B cell (primary cell): ENCODE data around the gene SHB. TPM values are rescaled to one million over a fixed set of nuclear protein-coding genes. Genes with fewer than 3 reads are reported as not detected.

ENCODE experiments used
- ATAC-seq: fragments of 200-7000 bp; cut with Tn5 transposase; one replicate; pipeline ENCODE4 v1.10.0; 2021; ENCODE audit warnings: low read depth, mild to moderate bottlenecking, moderate number of reproducible peaks, moderate library complexity
- CTCF ChIA-PET: fragments of 350-600 bp; sonication (Branson Sonifier 250); formaldehyde crosslinking; loops from one replicate; lab custom pipeline; 2021; ENCODE audit warnings: antibody characterized with exemption, inconsistent platforms; lab: Charles Lee
- POLR2A ChIA-PET: fragments of 350-600 bp; sonication (Branson Sonifier 250); formaldehyde crosslinking; loops from one replicate; lab custom pipeline; 2021; ENCODE audit warnings: antibody characterized with exemption; lab: Charles Lee
- DNase-seq: peaks from one replicate; pipeline ENCODE4 v3.0.0; 2013
- H2AFZ ChIP-seq: 2 replicates; pipeline ENCODE4 v1.6.1; 2012; ENCODE audit warnings: mild to moderate bottlenecking, low read depth, low read length; ENCODE audit not compliant: insufficient read depth, poor library complexity, severe bottlenecking
- H3K27ac ChIP-seq, 2 donors: 1 replicate in 1 of 2; 2 replicates in 1 of 2; pipeline ENCODE4 v1.5.1; 2012 to 2013; ENCODE audit warnings: low read length in 2 of 2, mild to moderate bottlenecking in 2 of 2, moderate library complexity in 1 of 2
- H3K27me3 ChIP-seq, 4 experiments: fragments of 200-600 bp in 1 of 4; sonication (generic) in 1 of 4; replicated peaks in 1 of 4; 1 replicate in 2 of 4; 2 replicates in 2 of 4; pipeline versions ENCODE4 v1.6.1 to v1.7.0; 2013 to 2016; ENCODE audit warnings: low read length in 3 of 4, mild to moderate bottlenecking in 2 of 4, mixed read lengths in 1 of 4, moderate library complexity in 1 of 4; ENCODE audit not compliant: insufficient read depth in 4 of 4, control insufficient read depth in 3 of 4; ENCODE audit errors: control extremely low read depth in 1 of 4
- H3K36me3 ChIP-seq, 2 experiments: replicated peaks in 1 of 2; 1 replicate in 1 of 2; 2 replicates in 1 of 2; pipeline versions ENCODE4 v1.6.1 to v1.7.1; 2013; ENCODE audit warnings: low read length in 1 of 2; ENCODE audit not compliant: insufficient read depth in 2 of 2, control insufficient read depth in 1 of 2; ENCODE audit errors: control extremely low read depth in 1 of 2, extremely low read depth in 1 of 2
- H3K4me1 ChIP-seq, 2 donors: fragments of 200-600 bp in 1 of 2; sonication (generic) in 1 of 2; 1 replicate in 1 of 2; 2 replicates in 1 of 2; pipeline versions ENCODE4 v1.5.1 to v1.6.1; 2013 to 2017; ENCODE audit warnings: low read length in 2 of 2; ENCODE audit not compliant: control insufficient read depth in 2 of 2, insufficient read depth in 2 of 2
- H3K4me2 ChIP-seq: replicated peaks from 2 replicates; pipeline ENCODE3; 2012; ENCODE audit warnings: mild to moderate bottlenecking, low read depth, low read length; ENCODE audit not compliant: poor library complexity, severe bottlenecking
- H3K4me3 ChIP-seq, 5 experiments: fragments of 200-600 bp in 1 of 5; sonication (generic) in 1 of 5; 1 replicate in 3 of 5; 2 replicates in 2 of 5; pipeline versions ENCODE4 v1.5.1 to v1.7.0; 2011 to 2016; ENCODE audit warnings: low read length in 4 of 5, mild to moderate bottlenecking in 4 of 5, low read depth in 2 of 5, control low read depth in 1 of 5, moderate library complexity in 1 of 5; ENCODE audit not compliant: insufficient read depth in 1 of 5; ENCODE audit errors: control extremely low read depth in 1 of 5, extremely low read depth in 1 of 5
- H3K79me2 ChIP-seq: fragments of 200-600 bp; sonication (generic); one replicate; pipeline ENCODE4 v1.6.0; 2016; ENCODE audit warnings: low read length; ENCODE audit not compliant: control insufficient read depth, insufficient read depth
- H3K9ac ChIP-seq: fragments of 200-600 bp; sonication (generic); 2 replicates; pipeline ENCODE4 v1.6.1; 2017; ENCODE audit warnings: mild to moderate bottlenecking, low read length, moderate library complexity
- H3K9me3 ChIP-seq, 3 donors: one replicate each; pipeline versions ENCODE4 v1.6.1 to v1.7.1; 2013; ENCODE audit warnings: low read length in 2 of 3; ENCODE audit not compliant: control insufficient read depth in 2 of 3, insufficient read depth in 1 of 3; ENCODE audit errors: control extremely low read depth in 1 of 3
- H4K20me1 ChIP-seq: 2 replicates; pipeline ENCODE4 v1.6.0; 2012; ENCODE audit warnings: mild to moderate bottlenecking, low read length; ENCODE audit not compliant: insufficient read depth, control insufficient read depth, poor library complexity, severe bottlenecking
- H3K27ac Mint-ChIP-seq: one replicate; pipeline ENCODE4 v1.8.0; 2021; ENCODE audit warnings: mixed read lengths
- H3K27me3 Mint-ChIP-seq: one replicate; pipeline ENCODE4 v1.8.0; 2021; ENCODE audit warnings: mixed read lengths
- H3K4me1 Mint-ChIP-seq: one replicate; pipeline ENCODE4 v1.8.0; 2021; ENCODE audit warnings: mixed read lengths
- H3K4me3 Mint-ChIP-seq: one replicate; pipeline ENCODE4 v1.8.0; 2021; ENCODE audit warnings: mixed read lengths
- H3K9me3 Mint-ChIP-seq: one replicate; pipeline ENCODE4 v1.8.0; 2022; ENCODE audit warnings: mixed read lengths; ENCODE audit not compliant: insufficient read depth
- EZH2 ChIP-seq: IDR thresholded peaks from 2 replicates; pipeline ENCODE4 v1.6.1; 2012; ENCODE audit warnings: borderline replicate concordance, low read depth, mild to moderate bottlenecking, moderate library complexity, low read length; ENCODE audit not compliant: insufficient read depth, poor library complexity, severe bottlenecking
- WGBS: methylation state at CpG from one replicate; pipeline ENCODE4 v1.1.5; 2013; ENCODE audit warnings: missing lambda C conversion rate; ENCODE audit not compliant: insufficient coverage; 5-methylcytosine and 5-hydroxymethylcytosine counted together
- intact Hi-C: fragments of 100-400 bp; cut with micrococcal nuclease; formaldehyde crosslinking; loops from one replicate; pipeline ENCODE4 v1.10.0; 2022
- polyA plus RNA-seq: library from polyadenylated mRNA; depleted of rRNA; stranded (reverse); fragments of >200 nt; gene quantifications from 2 replicates; pipeline ENCODE4 v1.2.3, GENCODE V29; 2012
- total RNA-seq, 2 donors: library from RNA; stranded (reverse); fragments of 120-200 nt in 1 of 2; gene quantifications; 1 replicate in 1 of 2; 2 replicates in 1 of 2; pipeline versions ENCODE4 v1.2.3 to v1.2.4, GENCODE V29; 2013 to 2022
- TF ChIP-seq, protein P1 (sequence below): fragments of 200-600 bp; IDR thresholded peaks from one replicate; pipeline ENCODE4 v1.8.0; 2022; ENCODE audit warnings: antibody characterized with exemption, mild to moderate bottlenecking

The SHB gene
- total and polyA plus RNA-seq, 2 donors (not counting 1 experiment from before 2014, with no cell fraction given), result 0.06 to 1.9 TPM

DNA sequence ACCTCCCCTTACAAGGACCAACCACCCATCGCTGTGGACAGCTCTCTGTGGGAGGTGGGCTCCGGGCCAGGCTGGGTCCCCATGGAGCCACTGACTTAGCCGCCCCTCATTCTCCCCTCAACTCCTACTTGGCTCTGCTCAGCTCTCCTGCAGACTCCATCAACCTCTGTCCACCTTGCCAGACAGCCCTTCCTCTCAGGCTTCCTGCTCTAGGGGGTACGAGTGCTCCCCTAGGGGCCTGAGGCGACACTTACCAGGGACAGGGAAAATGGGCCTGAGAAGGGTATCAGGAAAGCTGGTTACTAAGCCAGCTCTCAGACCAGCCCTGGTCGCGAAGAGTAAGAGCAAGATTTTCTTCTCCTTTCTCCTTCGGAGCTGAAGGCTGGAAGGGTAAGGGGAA is 43.9 kb downstream of the SHB start:
- peaks cover 7% of the 10 kb centered on the region for H3K27me3 Mint-ChIP-seq

DNA sequence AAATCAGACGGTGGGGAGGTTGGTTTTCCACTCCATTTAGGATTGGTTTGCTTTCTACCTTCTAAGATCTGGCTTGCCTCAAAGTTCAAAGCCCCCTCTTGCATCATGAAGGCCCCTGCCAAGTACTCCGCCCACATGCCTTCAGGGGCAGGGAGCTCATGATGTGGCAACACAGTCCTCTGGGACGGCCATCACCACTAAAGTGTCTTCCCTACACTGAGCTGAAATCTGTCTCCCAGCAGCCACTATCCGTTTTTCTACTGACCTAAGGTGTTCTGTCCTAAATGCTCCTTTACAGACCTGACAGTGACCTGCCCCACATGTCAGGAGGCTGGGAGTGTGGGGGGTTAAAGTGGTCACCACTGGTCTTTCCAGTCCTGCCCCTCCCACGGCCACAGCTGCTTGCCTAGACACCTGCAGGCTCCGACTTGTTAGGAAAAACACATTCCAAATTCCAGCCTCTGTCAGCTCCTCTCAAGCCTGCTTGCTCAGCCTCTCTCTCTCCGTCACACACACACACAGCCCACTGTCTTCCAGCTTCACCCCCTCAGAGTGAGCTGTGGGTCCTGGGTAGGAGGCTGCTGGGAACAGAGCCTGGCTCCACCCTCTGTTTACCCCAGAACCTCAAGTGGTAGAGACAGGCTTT is 44.9 kb downstream of the SHB start:
- Histone ChIP-seq H3K4me1 (no peaks in the 10 kb centered on the region), H3K79me2 (no peaks in the 10 kb centered on the region), H3K27ac (no peak overlapping the region), H3K9me3 (no peaks in the 10 kb centered on the region), H3K4me2 (no peak overlapping the region), H3K27me3 (no peaks in the 10 kb centered on the region), H2AFZ (no peak overlapping the region), H3K4me3 (no peak overlapping the region), H3K9ac (no peak overlapping the region), H4K20me1 (no peaks in the 10 kb centered on the region), H3K36me3 (no peaks in the 10 kb centered on the region)
- no peak overlapping the region for H3K27ac Mint-ChIP-seq
- H3K4me3 Mint-ChIP-seq, result no peak overlapping the region
- ChIA-PET CTCF (no interaction called here), POLR2A (no interaction called here)
- no peaks in the 10 kb centered on the region for H3K4me1 Mint-ChIP-seq
- whole genome bisulfite sequencing, result 65% methylated on average over 2 of the region's 7 CpGs
- DNase-seq, result no peak
- TF ChIP-seq EZH2, result no peak
- TF ChIP-seq, protein P1, sequence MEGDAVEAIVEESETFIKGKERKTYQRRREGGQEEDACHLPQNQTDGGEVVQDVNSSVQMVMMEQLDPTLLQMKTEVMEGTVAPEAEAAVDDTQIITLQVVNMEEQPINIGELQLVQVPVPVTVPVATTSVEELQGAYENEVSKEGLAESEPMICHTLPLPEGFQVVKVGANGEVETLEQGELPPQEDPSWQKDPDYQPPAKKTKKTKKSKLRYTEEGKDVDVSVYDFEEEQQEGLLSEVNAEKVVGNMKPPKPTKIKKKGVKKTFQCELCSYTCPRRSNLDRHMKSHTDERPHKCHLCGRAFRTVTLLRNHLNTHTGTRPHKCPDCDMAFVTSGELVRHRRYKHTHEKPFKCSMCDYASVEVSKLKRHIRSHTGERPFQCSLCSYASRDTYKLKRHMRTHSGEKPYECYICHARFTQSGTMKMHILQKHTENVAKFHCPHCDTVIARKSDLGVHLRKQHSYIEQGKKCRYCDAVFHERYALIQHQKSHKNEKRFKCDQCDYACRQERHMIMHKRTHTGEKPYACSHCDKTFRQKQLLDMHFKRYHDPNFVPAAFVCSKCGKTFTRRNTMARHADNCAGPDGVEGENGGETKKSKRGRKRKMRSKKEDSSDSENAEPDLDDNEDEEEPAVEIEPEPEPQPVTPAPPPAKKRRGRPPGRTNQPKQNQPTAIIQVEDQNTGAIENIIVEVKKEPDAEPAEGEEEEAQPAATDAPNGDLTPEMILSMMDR, result no peak
- peaks cover 7% of the 10 kb centered on the region for H3K27me3 Mint-ChIP-seq
- no peaks in the 10 kb centered on the region for H3K9me3 Mint-ChIP-seq
- no peak for ATAC-seq
- intact Hi-C loops, result no loop called here

More for the DNA sequence above, 43.9 kb downstream of the SHB start:
- Mint-ChIP-seq H3K4me1 (peaks cover 5% of the 10 kb centered on the region), H3K27ac (no peak overlapping the region), H3K9me3 (no peaks in the 10 kb centered on the region), H3K4me3 (no peak overlapping the region)
- Histone ChIP-seq H3K4me1 (peaks cover 0 to 3% of the 10 kb centered on the region in 2 donors), H4K20me1 (no peaks in the 10 kb centered on the region), H3K79me2 (no peaks in the 10 kb centered on the region), H3K9ac (no peak overlapping the region), H3K27ac (no peak overlapping the region), H3K4me3 (no peak overlapping the region), H3K9me3 (no peaks in the 10 kb centered on the region), H3K36me3 (no peaks in the 10 kb centered on the region), H3K4me2 (no peak overlapping the region), H2AFZ (no peak overlapping the region), H3K27me3 (no peaks in the 10 kb centered on the region)
- no peak for TF ChIP-seq EZH2
- TF ChIP-seq, protein P1, result no peak
- ATAC-seq, result no peak
- ChIA-PET CTCF (no interaction called here), POLR2A (no interaction called here)
- DNase-seq, result no peak
- intact Hi-C loops, result no loop called here
- 95% methylated on average over 3 of the region's 8 CpGs for WGBS
